GM21529 (cell line): Measurements from ENCODE around the gene FPR1.

Experiments used
- ATAC-seq: cut with Tn5 transposase; IDR thresholded peaks from one replicate; pipeline ENCODE4 v1.9.1; 2021; ENCODE audit not compliant: unreplicated experiment

The FPR1 gene, protein sequence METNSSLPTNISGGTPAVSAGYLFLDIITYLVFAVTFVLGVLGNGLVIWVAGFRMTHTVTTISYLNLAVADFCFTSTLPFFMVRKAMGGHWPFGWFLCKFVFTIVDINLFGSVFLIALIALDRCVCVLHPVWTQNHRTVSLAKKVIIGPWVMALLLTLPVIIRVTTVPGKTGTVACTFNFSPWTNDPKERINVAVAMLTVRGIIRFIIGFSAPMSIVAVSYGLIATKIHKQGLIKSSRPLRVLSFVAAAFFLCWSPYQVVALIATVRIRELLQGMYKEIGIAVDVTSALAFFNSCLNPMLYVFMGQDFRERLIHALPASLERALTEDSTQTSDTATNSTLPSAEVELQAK

DNA sequence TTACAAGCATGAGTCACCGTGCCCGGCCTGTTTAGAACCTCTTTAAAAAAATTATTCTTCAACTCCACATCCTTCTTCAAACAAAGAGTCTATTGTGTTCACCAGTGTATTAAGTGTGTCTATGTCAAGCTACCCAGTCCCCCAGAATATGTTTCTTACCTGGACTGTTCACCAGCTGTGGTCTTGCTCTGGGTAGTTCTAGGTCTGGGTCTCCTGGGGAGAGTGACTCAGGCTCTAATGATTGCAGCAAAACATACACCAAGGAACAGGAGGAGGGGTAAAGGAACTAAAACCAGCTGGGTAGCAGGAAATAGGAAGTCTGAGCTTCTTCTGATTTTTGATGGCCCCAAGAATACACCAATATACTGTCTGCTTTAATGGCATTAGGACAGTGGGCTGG is at the start of gene FPR1:
Gene FPR1, minus strand, starts transcription at position 224 of the 400 bp plus-strand sequence. CDS start 4,884 bp downstream, outside the sequence.
- no peak for ATAC-seq

DNA sequence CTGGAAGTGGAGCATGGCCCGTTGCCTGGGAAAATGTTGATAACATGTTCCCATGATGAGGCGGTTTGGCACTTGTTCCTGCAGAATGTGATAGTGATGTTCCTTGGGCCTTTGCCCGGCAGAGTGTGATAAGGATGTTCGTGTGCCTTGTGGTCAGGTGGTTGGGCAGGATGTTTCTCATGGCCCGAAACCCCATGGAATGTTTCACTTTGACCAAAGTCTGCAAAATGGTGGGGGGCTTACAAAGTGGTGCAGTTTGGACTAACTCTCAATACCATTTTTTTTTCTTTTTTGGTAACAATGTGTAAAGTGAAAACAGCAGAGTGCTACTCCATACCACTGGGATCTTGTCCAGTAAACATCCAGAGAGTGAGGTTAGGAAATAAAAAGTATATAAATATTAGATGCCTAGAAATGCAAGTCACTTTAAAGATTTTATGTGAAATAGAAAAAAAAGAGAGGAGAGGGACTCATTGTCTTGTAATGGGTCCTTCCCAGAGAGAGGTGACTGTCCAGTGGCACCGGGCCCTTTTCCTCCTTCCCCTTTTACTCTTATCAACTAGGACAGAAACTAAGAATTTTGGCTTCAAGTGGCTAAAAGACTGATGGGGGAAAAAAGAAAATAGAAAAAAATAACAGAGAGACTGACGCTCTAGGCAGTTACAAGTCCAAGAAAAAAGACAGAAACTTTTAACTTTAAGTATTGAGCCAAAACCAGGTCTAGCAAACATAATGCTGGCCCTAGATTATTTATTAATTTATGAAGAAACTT is 49.0 kb upstream of the FPR1 start:
- no peak for ATAC-seq

DNA sequence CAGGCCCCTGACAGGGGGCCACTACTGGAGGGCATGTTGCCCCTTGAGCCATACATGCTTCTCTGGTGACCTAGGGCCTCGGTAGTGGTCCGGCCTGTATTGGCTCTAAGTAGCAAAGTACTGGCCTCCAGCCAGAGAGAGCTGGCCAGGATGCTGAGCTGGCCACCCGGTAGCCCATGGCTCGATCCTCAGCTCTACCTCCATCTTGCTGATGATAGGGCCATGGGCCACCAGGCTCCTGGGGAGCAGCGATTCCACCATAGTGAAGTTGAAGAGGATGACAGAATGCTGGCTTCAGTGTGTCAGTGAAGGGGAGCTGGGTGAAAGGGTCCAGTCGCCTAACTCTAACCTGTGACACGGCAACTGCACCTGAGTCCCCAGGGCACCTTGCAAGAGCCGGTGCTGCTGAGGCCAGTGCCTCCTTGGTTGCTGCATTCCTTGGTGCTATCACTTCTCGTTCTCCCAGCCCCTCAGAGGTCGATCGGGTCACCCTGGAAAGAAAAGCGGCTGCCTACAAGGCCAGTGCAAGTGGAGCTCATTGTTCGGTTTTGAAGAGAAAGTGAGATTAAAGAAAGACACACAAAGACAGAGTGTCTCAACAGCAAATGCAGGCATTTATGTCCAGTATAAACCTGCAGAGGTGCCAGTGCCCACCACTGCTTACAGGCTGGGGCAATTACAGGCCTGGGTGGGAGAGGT is 48.2 kb upstream of the FPR1 start:
- ATAC-seq: no peak

DNA sequence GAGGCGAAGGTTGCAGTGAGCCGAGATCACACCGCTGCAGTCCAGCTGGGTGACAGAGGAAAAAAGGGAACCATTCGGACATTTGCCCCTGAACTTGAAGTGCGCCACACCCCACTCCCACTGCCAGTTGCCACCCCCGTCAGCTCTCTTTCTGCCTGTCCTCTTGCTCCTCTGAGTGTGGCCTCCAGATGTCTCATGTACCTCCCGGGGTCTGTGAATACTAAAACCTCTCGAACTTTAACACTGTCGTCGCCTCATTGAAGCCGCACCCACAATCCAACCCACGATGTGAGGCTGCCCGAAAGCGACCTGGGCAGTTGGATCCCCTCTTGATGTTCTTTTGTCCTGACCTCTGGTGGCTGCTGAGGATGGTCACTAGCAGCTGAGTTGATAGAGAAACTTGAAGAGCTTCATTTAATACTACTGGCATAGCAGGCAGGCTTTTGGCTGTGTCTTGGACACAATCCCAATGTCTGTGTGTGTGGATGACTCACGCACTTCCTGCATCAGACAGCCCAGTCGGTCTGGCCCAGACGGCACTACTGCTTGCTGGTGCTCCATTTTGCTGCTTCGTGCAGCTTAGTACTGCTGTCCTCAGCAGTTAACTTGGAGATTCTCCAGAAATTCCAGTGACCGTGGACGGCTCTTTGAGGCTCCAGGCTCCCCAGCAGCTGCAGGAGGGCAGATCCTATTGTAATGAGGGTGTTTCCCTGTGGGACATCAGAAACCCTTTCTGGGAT is 47.5 kb upstream of the FPR1 start:
- no peak for ATAC-seq

DNA sequence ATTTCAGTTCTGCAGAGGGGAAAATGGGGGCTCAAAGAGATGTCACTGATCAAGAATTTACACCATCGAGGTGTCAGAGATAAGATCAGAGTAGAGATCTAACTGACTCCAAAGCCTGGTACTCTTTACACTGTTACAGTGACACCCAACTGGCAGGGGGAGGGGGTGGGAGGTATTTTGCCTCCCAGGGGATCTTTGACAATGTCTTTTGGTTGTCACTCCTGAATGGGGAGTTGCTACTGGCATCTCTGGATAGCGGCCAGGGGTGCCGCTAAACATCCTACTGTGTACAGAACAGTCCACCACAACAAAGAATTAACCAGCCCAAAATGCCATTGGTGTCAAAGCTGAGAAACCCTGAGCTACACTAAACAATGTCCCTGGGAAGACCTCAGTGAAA is 46.4 kb upstream of the FPR1 start:
- ATAC-seq: no peak

DNA sequence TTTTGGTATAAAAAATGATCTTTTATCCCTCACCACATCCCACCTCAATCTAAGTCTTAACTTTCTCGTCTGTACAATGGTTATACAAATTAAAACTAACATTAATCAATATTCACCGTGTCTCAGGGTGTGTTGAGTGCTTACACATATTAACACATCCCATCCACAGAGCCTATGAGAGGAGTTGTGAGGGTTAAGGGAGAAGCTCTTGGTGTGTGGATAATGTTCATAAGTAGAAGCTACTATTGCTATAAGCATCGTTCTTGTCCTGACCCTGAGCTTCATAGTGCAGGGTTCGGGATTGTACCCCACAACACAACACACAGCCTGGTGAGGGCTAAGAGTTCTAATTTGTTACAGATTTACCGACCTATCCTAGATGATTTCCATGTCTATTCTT is 45.8 kb upstream of the FPR1 start:
- no peak for ATAC-seq

DNA sequence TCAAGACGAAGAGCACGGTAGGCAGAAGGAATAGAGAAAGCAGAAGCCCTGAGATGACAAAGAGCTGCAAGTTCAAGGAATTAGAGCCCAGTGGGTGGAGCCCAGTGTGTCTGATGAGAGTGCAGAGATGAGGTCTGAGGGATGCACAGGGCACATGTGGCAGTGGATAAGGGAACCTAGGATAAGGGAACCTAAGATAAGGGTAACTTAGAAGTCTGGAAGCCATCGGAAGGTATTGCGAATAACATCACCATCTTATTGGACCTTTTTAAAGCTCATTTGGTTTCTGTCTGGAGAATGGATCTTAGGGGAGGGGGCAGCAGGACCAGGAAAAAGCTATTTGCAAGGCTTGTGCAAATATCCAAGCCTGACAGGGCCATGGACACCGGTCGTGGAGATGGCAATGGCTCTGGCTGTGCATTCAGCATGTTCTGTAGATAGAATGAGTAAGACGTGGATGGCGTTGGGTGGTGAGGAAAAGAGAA is 44.6 kb upstream of the FPR1 start:
- no peak for ATAC-seq

DNA sequence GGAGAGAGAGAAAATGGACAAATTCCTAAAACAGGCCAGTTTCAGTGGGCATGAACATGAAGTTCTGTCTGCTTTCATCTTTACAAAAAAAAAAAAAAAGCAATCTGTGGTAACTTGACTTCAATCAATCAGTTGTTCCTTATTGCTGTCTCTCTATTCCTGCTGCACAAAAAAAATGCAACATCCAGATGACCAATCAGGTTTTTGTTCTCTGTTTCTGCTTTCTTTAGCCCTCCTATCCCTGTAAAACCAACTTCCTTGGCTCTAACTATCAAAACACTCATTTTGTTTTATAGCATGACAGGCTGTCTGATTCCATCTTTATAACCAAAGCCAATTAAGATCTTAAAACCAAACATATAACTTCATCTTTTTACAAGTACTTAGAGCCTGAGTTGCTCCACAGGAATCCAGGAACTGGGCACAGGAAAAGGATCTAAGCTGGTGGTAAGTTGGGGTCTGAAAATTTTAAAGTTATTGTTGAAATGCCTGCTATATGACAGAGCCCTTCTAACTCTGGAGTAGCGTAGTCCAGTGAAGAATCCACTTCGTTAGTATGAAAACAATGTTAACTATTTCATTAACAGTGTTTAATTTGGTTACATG is 43.3 kb upstream of the FPR1 start, which contains the start of gene FPR3:
Gene FPR3, plus strand, starts transcription at position 273 of the 606 bp plus-strand sequence. CDS start 28,592 bp downstream, outside the sequence.
- ATAC-seq: no peak

DNA sequence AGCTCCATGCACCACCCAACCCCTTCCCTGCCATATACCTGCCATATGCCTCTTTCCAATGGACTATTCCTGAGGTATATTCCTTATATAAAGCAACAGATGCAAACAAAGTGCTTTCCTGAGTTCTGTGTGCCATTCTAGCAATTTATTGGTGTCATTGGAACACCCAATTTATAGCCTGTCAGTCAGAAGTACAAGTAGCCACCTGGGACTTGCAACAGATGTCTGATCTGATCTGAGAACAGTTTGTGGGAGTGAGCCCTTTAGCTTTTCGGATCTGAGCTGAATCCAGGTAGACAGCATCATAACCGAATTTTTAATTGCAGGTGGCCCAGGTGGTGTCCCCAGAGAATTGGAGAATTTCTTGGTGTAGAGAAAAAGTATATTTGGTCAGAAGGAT is 42.3 kb upstream of the FPR1 start:
- ATAC-seq: no peak

DNA sequence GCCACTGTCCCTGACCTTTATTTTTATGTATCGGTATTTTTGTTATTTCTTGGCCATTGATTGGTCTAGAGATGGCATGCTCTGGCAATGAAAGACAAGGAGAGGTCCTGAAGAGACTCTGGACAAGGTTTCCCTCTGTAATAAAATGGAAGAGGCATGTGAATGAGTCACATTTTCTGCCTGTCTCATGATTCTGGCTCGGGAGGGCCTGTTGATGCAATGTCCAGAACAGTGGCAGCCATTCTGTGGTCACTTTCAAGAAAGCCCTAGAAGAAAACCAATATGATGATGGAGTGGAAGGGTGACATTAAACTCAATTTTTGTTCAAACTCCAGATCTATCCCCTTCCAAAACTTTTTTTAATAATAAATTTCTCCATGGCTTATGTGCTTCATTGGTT is 41.3 kb upstream of the FPR1 start:
- ATAC-seq: no peak

DNA sequence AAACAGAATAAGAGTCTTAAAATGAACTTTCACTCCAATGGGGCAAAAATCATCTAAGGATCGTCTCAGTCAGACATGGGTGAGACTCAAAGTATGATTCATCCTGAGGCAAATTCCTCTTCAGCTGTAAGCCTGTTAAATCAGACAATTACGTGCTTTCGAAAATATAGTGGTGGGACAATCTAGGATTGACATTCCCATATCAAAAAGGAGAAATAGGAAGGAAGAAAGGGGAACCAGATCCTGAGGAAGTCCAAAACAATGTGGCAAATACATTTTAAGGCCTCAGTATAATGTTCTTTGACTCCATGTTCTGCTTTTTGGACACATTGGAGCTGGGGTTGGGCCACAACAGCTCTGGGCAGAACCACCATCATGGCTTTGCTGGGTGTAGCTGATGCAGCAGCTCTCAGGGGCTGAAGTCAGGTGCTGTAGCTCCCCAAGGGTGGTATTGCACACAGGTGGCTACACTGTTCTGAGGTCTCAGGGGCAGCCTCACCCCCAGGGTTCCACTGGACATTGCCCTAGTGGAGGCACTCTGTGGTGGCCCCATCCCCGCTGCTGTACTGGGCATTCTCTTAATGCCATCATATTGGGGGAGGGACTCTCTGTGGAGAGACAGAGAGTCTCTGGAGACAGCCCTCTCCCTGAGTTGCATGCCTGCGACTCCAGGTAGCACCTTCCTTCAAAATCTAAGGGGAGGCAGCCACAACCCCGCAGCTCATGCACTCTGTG is 37.5 kb upstream of the FPR1 start:
- ATAC-seq: no peak

DNA sequence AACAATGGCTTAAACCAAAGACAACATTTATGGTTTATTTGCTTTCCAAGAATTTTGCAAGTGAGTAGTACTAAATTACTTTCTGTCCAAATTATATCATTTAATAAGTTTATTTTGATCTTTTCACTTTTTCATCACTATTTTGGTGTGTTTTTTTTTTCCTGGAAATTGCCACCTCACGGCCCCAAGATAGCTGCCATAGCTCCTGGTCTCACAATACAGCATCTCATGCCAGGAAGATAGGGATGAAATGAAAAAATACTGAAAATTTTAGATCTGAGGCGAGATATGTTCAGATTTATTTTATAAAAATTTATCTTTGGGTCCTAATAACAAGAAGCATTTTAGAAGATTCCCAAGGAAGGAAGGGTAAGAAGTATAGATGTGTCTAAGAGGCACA is 36.4 kb upstream of the FPR1 start:
- no peak for ATAC-seq

DNA sequence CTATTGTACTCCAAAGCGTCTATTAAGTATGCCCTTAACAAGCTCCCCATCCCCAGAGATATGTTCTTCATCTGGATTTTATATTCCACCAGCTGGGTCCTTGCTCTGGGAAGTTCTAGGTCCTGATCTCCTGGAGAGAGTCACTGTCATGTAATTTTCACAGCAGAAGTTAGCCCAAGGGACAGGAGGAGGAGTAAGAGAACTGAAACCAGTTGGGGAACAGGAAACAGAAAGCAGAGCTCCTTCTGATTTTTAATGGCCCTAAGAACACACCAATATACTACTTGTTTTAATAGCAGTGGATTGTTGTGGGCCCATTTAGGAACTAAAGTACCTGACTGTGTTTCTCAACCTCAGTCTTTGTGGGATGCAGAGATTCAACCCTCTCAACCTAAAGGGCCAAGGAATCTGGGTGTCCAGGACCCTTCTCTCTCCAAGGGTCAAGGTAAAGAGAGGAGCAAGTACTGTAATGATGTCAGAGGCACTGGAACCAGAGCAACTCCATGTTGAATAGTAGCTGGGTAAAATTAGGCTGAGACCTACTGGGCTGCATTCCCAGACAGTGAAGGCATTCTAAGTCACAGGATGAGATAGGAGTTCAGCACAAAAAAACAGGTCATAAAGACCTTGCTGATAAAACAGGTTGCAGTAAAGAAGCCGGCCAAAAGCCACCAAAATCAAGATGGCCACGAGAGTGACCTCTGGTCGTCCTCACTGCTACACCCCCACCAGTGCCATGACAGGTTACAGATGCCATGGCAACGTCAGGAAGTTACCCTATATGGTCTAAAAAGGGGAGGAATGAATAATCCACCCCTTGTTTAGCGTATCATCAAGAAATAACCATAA is 35.2 kb upstream of the FPR1 start:
- no peak for ATAC-seq

DNA sequence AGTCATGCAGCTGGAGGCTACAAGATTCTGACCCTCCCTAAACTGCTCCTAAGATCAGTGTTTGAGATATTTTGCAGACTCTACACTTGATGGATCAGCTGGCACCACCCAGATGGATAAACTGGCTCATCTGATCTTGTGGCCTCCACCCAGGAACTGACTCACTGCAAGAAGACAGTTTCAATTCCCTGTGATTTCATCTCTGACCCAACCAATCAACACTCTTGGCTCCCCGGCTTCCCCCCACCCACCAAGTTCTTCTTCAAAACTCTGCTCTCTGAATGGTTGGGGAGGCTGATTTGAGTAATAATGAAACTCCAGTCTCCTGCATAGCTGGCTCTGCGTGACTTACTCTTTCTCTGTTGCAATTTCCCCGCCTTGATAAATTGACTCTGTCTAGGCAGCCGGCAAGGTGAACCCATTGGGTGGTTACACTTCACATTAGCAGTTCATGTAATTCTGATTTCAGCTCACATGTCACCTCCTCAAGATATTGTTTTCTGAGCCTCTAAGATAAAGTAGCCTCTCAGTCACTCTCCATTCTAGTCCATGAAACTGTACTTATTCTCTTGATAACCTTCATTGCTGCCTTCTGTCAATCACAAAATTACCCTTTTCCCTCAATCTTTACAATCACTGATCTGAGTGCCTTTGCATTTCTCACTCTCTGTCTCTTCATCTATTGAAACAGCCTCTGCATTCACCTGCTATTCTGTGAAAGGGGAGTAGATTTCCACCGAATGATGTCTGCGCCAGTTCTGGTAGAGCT is 33.4 kb upstream of the FPR1 start:
- ATAC-seq: no peak

DNA sequence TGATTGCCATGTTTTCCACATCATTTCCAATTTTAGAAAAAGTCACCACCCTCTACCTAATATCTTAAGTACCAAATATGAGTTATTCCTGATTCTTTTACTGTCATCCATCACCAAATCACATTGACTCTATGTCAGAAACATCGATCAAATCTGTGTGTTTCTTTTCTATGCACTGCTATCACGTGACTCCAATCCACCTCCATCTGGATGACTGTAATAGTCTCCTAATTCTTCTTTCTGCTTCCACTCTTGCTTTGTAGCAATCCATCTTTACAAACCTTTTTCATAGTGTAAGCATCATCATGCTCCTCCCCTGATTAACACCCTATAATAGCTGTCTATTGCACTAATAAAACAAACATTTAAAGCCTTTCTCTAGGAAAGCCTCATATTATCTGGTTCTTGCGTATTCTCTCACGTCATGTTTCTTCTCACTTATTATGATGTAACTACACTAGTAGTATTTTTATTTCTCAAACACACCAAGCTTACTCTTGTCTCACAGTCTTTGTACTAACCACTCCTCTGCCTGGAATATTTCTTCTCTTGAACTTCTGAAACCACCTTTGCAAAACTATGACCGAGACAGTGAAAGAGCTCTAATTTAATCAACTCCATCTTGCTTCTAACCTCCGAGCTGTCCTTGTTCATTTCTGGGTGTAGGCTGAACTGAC is 32.6 kb upstream of the FPR1 start:
- no peak for ATAC-seq

DNA sequence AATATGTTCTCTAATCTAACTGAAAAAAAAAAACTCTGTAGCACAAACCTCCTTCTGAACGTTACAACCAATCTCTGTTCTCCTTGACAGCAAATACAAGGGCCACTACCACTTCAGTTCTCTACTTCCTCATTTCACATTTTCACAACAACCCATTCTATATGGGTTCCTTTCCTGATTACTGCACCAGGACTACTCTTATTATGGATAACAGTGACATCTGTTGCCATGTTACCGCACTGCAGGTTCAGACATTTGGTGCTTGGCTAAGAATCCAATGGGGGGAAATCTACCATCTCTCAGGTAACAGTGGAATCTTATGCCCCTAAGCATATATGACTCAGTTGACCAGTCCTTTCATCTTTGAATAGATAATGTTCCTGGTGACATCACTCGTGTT is 31.7 kb upstream of the FPR1 start:
- ATAC-seq: no peak

DNA sequence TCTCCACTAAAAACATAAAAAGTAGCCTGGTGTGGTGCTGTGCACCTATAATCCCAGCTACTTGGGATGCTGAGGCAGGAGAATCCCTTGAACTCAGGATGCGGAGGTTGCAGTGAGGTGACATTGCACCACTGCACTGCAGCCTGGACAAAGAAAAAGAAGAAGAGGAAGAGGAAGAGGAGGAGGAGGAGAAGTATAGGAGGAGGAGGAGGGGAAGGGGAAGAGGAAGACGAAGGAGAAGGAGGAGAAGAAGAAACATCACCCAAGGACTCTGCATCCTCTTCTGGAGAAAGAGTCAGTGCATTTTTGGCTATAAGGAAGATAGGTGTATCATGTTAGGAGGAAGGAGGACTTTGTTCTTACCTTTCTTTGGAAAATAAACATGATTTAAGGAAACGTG is 30.3 kb upstream of the FPR1 start:
- no peak for ATAC-seq

DNA sequence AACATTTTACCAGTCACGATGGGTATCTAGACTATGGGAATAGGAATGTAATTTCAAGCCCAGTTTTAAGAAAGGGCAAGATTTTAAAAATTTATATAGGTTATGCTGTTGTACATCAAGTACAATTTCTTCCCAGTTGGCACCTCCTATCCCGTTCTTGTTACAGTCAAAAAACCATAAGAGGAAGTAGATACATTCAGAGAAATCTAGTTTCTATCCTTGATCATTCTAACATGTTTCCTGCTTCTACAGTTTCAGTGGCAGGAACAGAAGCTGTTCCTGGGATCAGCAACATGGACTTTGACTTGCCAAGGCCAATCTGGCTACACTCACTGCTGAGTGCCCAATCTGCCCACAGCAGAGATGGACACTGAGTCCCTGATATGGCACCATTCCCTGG is 28.6 kb upstream of the FPR1 start:
- no peak for ATAC-seq
